Left lung (tissue), 10 donors: ENCODE measurements around the gene CCDC152. TPM values are rescaled to one million over a fixed set of nuclear protein-coding genes. Genes with fewer than 3 reads are reported as not detected.

Experiments used
- ATAC-seq: fragments of 200-7000 bp; cut with Tn5 transposase; one replicate; pipeline ENCODE4 v1.9.1; 2020; ENCODE audit warnings: moderate library complexity
- DNase-seq, 4 donors: peaks; one replicate each; pipeline ENCODE4 v3.0.0-alpha.2; 2013 to 2020
- H3K27ac ChIP-seq, 2 donors: fragments of 200-600 bp; sonication (generic) in 1 of 2; one replicate each; pipeline versions ENCODE4 v1.5.0 to v1.8.0; 2020 to 2021
- H3K27me3 ChIP-seq, 2 donors: fragments of 200-600 bp; sonication (generic) in 1 of 2; one replicate each; pipeline versions ENCODE4 v1.5.0 to v1.8.0; 2020 to 2021
- H3K36me3 ChIP-seq, 2 donors: fragments of 200-600 bp; sonication (generic) in 1 of 2; one replicate each; pipeline versions ENCODE4 v1.5.0 to v1.8.0; 2020 to 2021
- H3K4me1 ChIP-seq, 2 donors: fragments of 200-600 bp; one replicate each; pipeline ENCODE4 v1.8.0; 2021
- H3K4me3 ChIP-seq, 2 donors: fragments of 200-600 bp; sonication (generic) in 1 of 2; one replicate each; pipeline versions ENCODE4 v1.5.0 to v1.8.0; 2020 to 2021; ENCODE audit warnings: mild to moderate bottlenecking in 1 of 2
- H3K9me3 ChIP-seq, 2 donors: fragments of 200-600 bp; sonication (generic) in 1 of 2; one replicate each; pipeline versions ENCODE4 v1.5.0 to v1.8.0; 2020 to 2021
- intact Hi-C, 2 donors: fragments of 100-400 bp; cut with DNase I; formaldehyde crosslinking; loops; one replicate each; pipeline versions ENCODE4 v1.11.2 to v1.14.2; 2022
- polyA plus RNA-seq, 6 donors: library from polyadenylated mRNA; unstranded; fragments of 120-200 nt; gene quantifications; one replicate each; pipeline ENCODE4 v1.2.1, GENCODE V29; 2013; ENCODE audit not compliant: insufficient read length in 6 of 6
- total RNA-seq, 2 donors: library from RNA; stranded (reverse); fragmentation: NEBNext Ultra II Directional; extraction: Animal tissue kit (Norgen Biotek cat#: 25700); gene quantifications; one replicate each; pipeline ENCODE4 v1.2.1, GENCODE V29; 2021
- TF ChIP-seq, protein P1 (sequence below), 2 donors: fragments of 200-600 bp; sonication (generic) in 1 of 2; IDR thresholded peaks; one replicate each; pipeline versions ENCODE4 v1.5.0 to v1.8.0; 2021; ENCODE audit warnings: antibody characterized with exemption in 2 of 2
- donor health status: DM: no; HTN: yes; CAD: no.
- donor health status: DM: no; HTN: no; CAD: no.

Gene CCDC152
- total and polyA plus RNA-seq, 8 donors, result 0.96 to 37.8 (median 21.4) TPM

DNA sequence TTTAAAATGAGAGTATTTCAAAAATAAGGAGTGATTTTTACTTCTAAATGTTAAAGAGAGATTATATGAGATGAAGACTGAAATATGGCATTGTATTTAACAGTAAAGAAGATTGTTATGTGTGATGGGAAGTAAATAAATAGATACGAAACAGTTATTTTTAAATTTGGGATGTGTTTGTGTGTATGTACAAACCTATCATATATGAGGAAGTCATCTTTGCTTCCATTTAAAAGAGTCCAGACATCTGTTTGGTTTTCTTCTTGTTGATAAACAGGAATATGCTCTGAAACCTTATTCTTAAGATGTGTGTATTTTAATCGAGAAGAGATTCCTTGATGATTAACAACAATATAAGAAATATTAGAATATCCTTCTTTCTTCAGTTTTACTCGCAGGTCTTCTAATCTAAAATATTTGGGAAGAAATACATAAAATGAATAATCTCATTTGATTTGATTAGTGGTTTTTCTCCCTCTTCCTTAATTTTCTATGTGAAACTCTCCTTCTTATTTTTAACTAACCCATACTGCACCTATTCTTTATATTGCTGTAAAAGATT, 50.2 kb downstream of the CCDC152 start:
- TF ChIP-seq, protein P1, sequence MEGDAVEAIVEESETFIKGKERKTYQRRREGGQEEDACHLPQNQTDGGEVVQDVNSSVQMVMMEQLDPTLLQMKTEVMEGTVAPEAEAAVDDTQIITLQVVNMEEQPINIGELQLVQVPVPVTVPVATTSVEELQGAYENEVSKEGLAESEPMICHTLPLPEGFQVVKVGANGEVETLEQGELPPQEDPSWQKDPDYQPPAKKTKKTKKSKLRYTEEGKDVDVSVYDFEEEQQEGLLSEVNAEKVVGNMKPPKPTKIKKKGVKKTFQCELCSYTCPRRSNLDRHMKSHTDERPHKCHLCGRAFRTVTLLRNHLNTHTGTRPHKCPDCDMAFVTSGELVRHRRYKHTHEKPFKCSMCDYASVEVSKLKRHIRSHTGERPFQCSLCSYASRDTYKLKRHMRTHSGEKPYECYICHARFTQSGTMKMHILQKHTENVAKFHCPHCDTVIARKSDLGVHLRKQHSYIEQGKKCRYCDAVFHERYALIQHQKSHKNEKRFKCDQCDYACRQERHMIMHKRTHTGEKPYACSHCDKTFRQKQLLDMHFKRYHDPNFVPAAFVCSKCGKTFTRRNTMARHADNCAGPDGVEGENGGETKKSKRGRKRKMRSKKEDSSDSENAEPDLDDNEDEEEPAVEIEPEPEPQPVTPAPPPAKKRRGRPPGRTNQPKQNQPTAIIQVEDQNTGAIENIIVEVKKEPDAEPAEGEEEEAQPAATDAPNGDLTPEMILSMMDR (IDR thresholded peaks at IDR 0.05), result no peak
- peaks cover 0 to 46% of the 10 kb centered on the region in 2 donors for H3K36me3 ChIP-seq
- H3K4me3 ChIP-seq, result no peak overlapping the region
- intact Hi-C loops, result no loop called here
- DNase-seq (no peak), ATAC-seq (no peak)
- H3K9me3 ChIP-seq, result no peaks in the 10 kb centered on the region
- no peaks in the 10 kb centered on the region for H3K27me3 ChIP-seq
- H3K27ac ChIP-seq, result no peak overlapping the region
- peaks cover 6 to 20% of the 10 kb centered on the region in 2 donors for H3K4me1 ChIP-seq

- peak overlapping the region; percentile 10 to 46 for H3K4me3 ChIP-seq
- TF ChIP-seq, protein P1 (IDR thresholded peaks at IDR 0.05), result no peak
- H3K27me3 ChIP-seq, result no peaks in the 10 kb centered on the region
- DNase-seq (no peak), ATAC-seq (peak; percentile 49)
- H3K36me3 ChIP-seq, result peaks cover 0 to 36% of the 10 kb centered on the region in 2 donors
- H3K9me3 ChIP-seq, result no peaks in the 10 kb centered on the region
- intact Hi-C loops, result no loop called here
- peaks cover 6 to 26% of the 10 kb centered on the region in 2 donors for H3K4me1 ChIP-seq
- peak overlapping the region in 1 of 2 donors; percentile 84 for H3K27ac ChIP-seq
Measured at GRCh38 chr5:42807722-42808447, 51.3 kb downstream of the CCDC152 start.

- H3K9me3 ChIP-seq, result no peaks in the 10 kb centered on the region
- DNase-seq (no peak), ATAC-seq (no peak)
- H3K4me1 ChIP-seq, result peaks cover 6 to 26% of the 10 kb centered on the region in 2 donors
- H3K4me3 ChIP-seq, result peak overlapping the region; percentile 46 to 49
- H3K27me3 ChIP-seq, result no peaks in the 10 kb centered on the region
- intact Hi-C loops, result no loop called here
- TF ChIP-seq, protein P1 (IDR thresholded peaks at IDR 0.05), result no peak
- H3K27ac ChIP-seq, result peak overlapping the region in 1 of 2 donors; percentile 84
- H3K36me3 ChIP-seq, result peaks cover 0 to 26% of the 10 kb centered on the region in 2 donors
Measured at GRCh38 chr5:42808888-42809611, 52.4 kb downstream of the CCDC152 start.

GRCh38 chr5:42810834-42811590, 54.4 kb downstream of the CCDC152 start:
- TF ChIP-seq, protein P1 (IDR thresholded peaks at IDR 0.05), result no peak
- Histone ChIP-seq H3K27ac (peak overlapping the region; percentile 64 to 84), H3K4me1 (peaks cover 6 to 25% of the 10 kb centered on the region in 2 donors), H3K36me3 (peaks cover 0 to 8% of the 10 kb centered on the region in 2 donors), H3K9me3 (no peaks in the 10 kb centered on the region), H3K4me3 (peak overlapping the region; percentile 46 to 49), H3K27me3 (no peaks in the 10 kb centered on the region)
- ATAC-seq (peak; percentile 29), DNase-seq (no peak)
- intact Hi-C loops, result loop anchor here in 1 of 2 donors (10.0 kb wide), 1 partner anchor 64 kb away; no protein-coding TSS in a partner anchor
